Peyer's patch (tissue), 4 donors: ENCODE results near the gene CBLL2. TPM values are rescaled to one million over a fixed set of nuclear protein-coding genes. Genes with fewer than 3 reads are reported as not detected.

ENCODE experiments used
- DNase-seq, 3 donors: peaks; one replicate each; pipeline ENCODE4 v3.0.0-alpha.2; 2017 to 2019
- H3K27ac ChIP-seq, 4 donors: fragments of 200-600 bp; sonication (generic); one replicate each; pipeline ENCODE4 v1.5.1; 2016 to 2019
- H3K27me3 ChIP-seq, 2 donors: fragments of 200-600 bp; sonication (generic); one replicate each; pipeline ENCODE4 v1.5.1; 2019
- H3K36me3 ChIP-seq, 3 donors: fragments of 200-600 bp; sonication (generic); one replicate each; pipeline ENCODE4 v1.5.1; 2016 to 2019
- H3K4me1 ChIP-seq, 4 donors: fragments of 200-600 bp; sonication (generic); one replicate each; pipeline ENCODE4 v1.5.1; 2016 to 2019
- H3K4me3 ChIP-seq, 4 donors: fragments of 200-600 bp; sonication (generic); 1 replicate in 3 of 4; 2 replicates in 1 of 4; pipeline ENCODE4 v1.5.1; 2016 to 2019; ENCODE audit warnings: mild to moderate bottlenecking in 1 of 4
- H3K9me3 ChIP-seq, 4 donors: fragments of 200-600 bp; sonication (generic); one replicate each; pipeline ENCODE4 v1.5.1; 2016 to 2019; ENCODE audit warnings: mild to moderate bottlenecking in 1 of 4
- CTCF ChIP-seq, 6 experiments: fragments of 450-650 bp in 4 of 6; fragments of 200-600 bp in 2 of 6; sonication (generic) in 1 of 6; IDR thresholded peaks; one replicate each; pipeline ENCODE4 v1.5.1; 2017 to 2019; ENCODE audit warnings: antibody characterized with exemption in 6 of 6, mild to moderate bottlenecking in 3 of 6, moderate library complexity in 1 of 6
- POLR2A ChIP-seq, 2 donors: fragments of 450-650 bp; IDR thresholded peaks; one replicate each; pipeline ENCODE4 v1.5.1; 2017; ENCODE audit warnings: antibody characterized with exemption in 2 of 2, mild to moderate bottlenecking in 2 of 2, moderate library complexity in 2 of 2
- total RNA-seq, 4 donors: library from RNA; depleted of rRNA; stranded (reverse); fragments of >200 nt; gene quantifications; one replicate each; pipeline ENCODE4 v1.1.0, GENCODE V29; 2016

Gene CBLL2
- total RNA-seq, 4 donors from 2014 or later, result not detected

GRCh38 chrX:22296871-22297270 lies 24.2 kb downstream of the CBLL2 start:
- TF ChIP-seq POLR2A (IDR thresholded peaks at IDR 0.05) (no peak), CTCF (IDR thresholded peaks at IDR 0.05) (no peak)
- Histone ChIP-seq H3K4me3 (no peak overlapping the region), H3K9me3 (no peaks in the 10 kb centered on the region), H3K27me3 (no peaks in the 10 kb centered on the region), H3K4me1 (no peaks in the 10 kb centered on the region), H3K27ac (no peak overlapping the region), H3K36me3 (no peaks in the 10 kb centered on the region)
- DNase-seq, result no peak

DNA sequence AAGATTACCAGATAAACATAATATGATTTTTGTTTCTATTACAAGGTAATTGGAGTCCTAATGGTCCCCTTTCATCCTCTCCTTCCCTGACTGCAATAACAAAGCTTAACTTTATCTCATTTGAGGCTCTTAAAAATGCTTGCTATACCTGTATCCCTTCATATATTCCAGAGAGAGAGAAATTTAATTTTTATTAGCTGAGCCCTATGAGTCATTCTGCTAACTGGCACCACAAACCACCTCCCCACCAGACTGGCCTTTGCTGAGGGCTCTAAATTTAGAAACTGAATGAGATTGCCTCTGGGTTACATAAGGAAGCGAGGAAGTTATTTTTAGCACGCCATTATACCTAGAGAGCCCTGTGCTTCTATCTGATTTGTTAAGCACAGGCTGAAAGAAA lies 27.4 kb downstream of the CBLL2 start:
- DNase-seq, result no peak
- Histone ChIP-seq H3K4me1 (no peaks in the 10 kb centered on the region), H3K9me3 (no peaks in the 10 kb centered on the region), H3K27ac (no peak overlapping the region), H3K27me3 (no peaks in the 10 kb centered on the region), H3K4me3 (no peak overlapping the region), H3K36me3 (no peaks in the 10 kb centered on the region)
- TF ChIP-seq CTCF (IDR thresholded peaks at IDR 0.05) (no peak), POLR2A (IDR thresholded peaks at IDR 0.05) (no peak)

DNA sequence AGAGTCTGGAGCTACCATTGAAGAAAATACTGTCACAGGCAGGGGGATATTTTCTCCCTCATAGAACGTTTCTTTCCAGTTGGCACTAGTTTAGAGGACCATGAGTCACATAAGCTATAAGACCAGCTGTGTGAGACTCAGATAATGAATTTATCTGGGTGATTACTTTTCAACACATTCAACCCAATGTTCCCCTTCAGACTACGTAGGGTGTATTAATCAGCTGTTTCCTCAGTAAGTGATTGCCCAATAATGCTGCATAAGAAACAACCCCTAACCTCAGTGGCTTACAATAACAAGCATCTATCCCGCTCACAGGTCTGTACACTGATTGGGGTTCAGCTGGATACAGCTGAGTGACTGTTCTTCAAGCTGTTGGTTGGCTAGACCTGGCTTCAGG lies 38.1 kb downstream of the CBLL2 start:
- no peaks in the 10 kb centered on the region for H3K36me3 ChIP-seq
- no peak overlapping the region for H3K4me3 ChIP-seq
- H3K27me3 ChIP-seq, result no peaks in the 10 kb centered on the region
- DNase-seq, result no peak
- no peaks in the 10 kb centered on the region for H3K4me1 ChIP-seq
- H3K9me3 ChIP-seq, result no peaks in the 10 kb centered on the region
- no peak overlapping the region for H3K27ac ChIP-seq
- TF ChIP-seq CTCF (IDR thresholded peaks at IDR 0.05) (no peak), POLR2A (IDR thresholded peaks at IDR 0.05) (no peak)

GRCh38 chrX:22313766-22314165 lies 41.1 kb downstream of the CBLL2 start:
- Histone ChIP-seq H3K27me3 (no peaks in the 10 kb centered on the region), H3K4me1 (no peaks in the 10 kb centered on the region), H3K36me3 (no peaks in the 10 kb centered on the region), H3K9me3 (no peaks in the 10 kb centered on the region), H3K27ac (no peak overlapping the region), H3K4me3 (no peak overlapping the region)
- no peak for DNase-seq
- TF ChIP-seq CTCF (IDR thresholded peaks at IDR 0.05) (no peak), POLR2A (IDR thresholded peaks at IDR 0.05) (no peak)

DNA sequence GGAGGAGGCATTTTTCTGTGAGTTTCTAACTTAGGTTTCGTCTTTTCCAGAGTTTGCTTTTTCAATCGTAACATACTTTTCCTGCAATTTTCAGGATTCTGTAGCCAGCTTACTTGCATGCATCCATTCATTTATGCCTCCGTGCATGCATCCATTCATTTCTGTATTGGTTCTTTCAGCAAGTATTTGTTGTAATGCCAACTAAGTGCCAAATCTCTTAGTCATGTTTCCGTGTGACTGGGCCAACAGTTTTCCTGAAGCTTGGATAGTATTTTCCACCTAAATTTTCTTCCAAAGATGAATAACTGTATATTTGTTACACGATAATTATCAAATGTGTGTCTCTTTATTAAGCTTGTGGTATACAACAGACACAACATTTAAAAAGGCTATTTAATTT lies 41.5 kb downstream of the CBLL2 start:
- Histone ChIP-seq H3K27ac (no peak overlapping the region), H3K36me3 (no peaks in the 10 kb centered on the region), H3K4me3 (no peak overlapping the region), H3K27me3 (no peaks in the 10 kb centered on the region), H3K9me3 (no peaks in the 10 kb centered on the region), H3K4me1 (no peaks in the 10 kb centered on the region)
- no peak for TF ChIP-seq POLR2A (IDR thresholded peaks at IDR 0.05)
- DNase-seq, result no peak

DNA sequence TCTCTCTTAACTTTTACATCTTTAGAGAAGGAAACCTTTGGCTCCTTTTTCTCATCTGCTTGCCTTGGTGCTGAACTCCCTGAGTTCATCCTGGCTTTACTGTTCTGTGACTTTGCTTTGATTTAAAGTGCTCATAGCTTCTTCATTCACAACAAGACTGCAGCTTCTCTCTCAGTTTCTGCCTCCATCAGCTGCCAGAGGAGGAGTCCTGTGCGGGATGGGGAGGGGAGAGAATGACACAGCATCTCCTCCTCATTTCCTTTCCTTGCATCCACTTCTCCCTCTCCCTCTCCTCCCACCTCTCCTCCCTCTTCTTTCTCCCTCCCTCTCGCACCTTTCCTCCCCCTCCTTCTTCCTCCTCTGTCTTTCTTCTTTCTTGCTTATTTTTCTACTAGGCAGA lies 42.0 kb downstream of the CBLL2 start:
- Histone ChIP-seq H3K4me3 (no peak overlapping the region), H3K4me1 (no peaks in the 10 kb centered on the region), H3K9me3 (no peaks in the 10 kb centered on the region), H3K36me3 (no peaks in the 10 kb centered on the region), H3K27me3 (no peaks in the 10 kb centered on the region), H3K27ac (no peak overlapping the region)
- DNase-seq, result no peak
- no peak for TF ChIP-seq POLR2A (IDR thresholded peaks at IDR 0.05)
- TF ChIP-seq CTCF (IDR thresholded peaks at IDR 0.05), result no peak
